ENCODE data around the gene ZNF76. TPM values are rescaled to one million over a fixed set of nuclear protein-coding genes. Genes with fewer than 3 reads are reported as not detected.

The ZNF76 gene
- total RNA-seq, 1 donor from 2014 or later, result 12.7 TPM

DNA sequence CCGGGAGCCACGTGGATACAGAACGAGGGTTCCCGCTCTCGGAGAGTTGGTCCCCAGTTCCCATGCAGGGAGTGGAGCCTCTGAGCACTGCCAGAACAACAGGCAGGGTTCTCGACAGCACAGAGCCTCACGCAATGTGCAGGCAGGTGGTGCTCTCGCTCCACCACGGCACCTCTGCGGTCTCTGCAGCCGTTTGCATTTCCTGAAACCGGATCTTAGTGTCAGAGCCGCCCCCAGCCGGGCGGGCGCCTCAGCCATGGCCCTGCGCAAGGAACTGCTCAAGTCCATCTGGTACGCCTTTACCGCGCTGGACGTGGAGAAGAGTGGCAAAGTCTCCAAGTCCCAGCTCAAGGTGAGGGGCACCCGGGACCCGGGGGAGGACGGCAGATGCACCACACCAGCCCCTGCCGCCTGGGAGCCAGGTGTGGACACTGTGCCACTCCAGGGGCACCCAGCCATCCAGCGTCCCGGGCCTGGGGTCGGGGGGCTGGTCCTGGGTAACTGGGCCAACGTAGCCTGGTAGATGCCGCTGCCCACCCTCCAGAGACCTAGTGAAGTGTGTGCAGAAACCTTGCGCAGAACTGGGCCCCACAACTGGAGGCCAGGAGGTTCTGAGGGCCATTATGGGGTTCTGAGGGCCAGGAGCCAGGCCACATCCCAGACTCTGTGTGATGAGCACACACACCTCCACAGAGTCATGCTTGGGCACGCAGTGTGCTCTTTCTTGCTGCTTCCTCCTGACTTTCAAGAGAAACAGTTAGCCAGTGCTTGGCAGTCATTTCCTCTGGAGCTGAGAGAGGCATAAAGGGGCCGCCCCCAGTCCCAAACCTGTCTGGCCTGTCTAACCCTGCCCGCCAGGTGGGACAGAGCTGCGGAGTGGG is 38.3 kb downstream of the ZNF76 start, which contains the start of gene DEF6:
DEF6 (plus strand) TSS at position 218 of the 881 bp plus-strand sequence; CDS start at position 257, 39 bp downstream.
- Mint-ChIP-seq H3K27me3 (ENCODE audit: low read depth, unreplicated experiment) (peaks cover 2% of the 10 kb centered on the region), H3K36me3 (ENCODE audit: low read depth, unreplicated experiment) (peaks cover 15% of the 10 kb centered on the region), H3K27ac (ENCODE audit: unreplicated experiment) (peak within 1 kb of the TSS; percentile 58), H3K4me1 (ENCODE audit: low read depth, unreplicated experiment) (peaks cover 4% of the 10 kb centered on the region), H3K4me3 (ENCODE audit: unreplicated experiment) (no peak within 1 kb of the TSS), H3K9me3 (ENCODE audit: unreplicated experiment) (no peaks in the 10 kb centered on the region)
- no peaks in the 10 kb centered on the region for H3K27me3 ChIP-seq (ENCODE audit: insufficient read depth, low read length)
- peak within 1 kb of the TSS; percentile 70 for H2AFZ ChIP-seq (ENCODE audit: low read depth, low read length)
- peak; percentile 57 for DNase-seq (ENCODE audit: low read depth)
- H3K4me2 ChIP-seq (ENCODE audit: low read length), result peak within 1 kb of the TSS; percentile 68
- no peaks in the 10 kb centered on the region for H3K36me3 ChIP-seq (ENCODE audit: insufficient read depth, low read length)
- no peaks in the 10 kb centered on the region for H4K20me1 ChIP-seq (ENCODE audit: insufficient read depth, low read length)
- H3K4me1 ChIP-seq (ENCODE audit: insufficient read depth, low read length), result peaks cover 12% of the 10 kb centered on the region
- no peaks in the 10 kb centered on the region for H3K79me2 ChIP-seq (ENCODE audit: insufficient read depth, low read length)
- H3K4me3 ChIP-seq (ENCODE audit: insufficient read depth, low read depth, low read length), result peak within 1 kb of the TSS; percentile 15
- H3K9me3 ChIP-seq (ENCODE audit: insufficient read depth, low read depth, low read length), result no peaks in the 10 kb centered on the region
- FAIRE-seq, result no peak
- no peak within 1 kb of the TSS for H3K27ac ChIP-seq (ENCODE audit: low read depth, low read length)
- TF ChIP-seq EZH2 (IDR thresholded peaks at IDR 0.05; ENCODE audit: insufficient read depth, low read length), result no peak
- TF ChIP-seq, protein P1, sequence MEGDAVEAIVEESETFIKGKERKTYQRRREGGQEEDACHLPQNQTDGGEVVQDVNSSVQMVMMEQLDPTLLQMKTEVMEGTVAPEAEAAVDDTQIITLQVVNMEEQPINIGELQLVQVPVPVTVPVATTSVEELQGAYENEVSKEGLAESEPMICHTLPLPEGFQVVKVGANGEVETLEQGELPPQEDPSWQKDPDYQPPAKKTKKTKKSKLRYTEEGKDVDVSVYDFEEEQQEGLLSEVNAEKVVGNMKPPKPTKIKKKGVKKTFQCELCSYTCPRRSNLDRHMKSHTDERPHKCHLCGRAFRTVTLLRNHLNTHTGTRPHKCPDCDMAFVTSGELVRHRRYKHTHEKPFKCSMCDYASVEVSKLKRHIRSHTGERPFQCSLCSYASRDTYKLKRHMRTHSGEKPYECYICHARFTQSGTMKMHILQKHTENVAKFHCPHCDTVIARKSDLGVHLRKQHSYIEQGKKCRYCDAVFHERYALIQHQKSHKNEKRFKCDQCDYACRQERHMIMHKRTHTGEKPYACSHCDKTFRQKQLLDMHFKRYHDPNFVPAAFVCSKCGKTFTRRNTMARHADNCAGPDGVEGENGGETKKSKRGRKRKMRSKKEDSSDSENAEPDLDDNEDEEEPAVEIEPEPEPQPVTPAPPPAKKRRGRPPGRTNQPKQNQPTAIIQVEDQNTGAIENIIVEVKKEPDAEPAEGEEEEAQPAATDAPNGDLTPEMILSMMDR (IDR thresholded peaks at IDR 0.05; ENCODE audit: insufficient read depth, low read depth, low read length), result peak; percentile 48
- peak within 1 kb of the TSS; percentile 45 for H3K9ac ChIP-seq (ENCODE audit: low read length)

DNA sequence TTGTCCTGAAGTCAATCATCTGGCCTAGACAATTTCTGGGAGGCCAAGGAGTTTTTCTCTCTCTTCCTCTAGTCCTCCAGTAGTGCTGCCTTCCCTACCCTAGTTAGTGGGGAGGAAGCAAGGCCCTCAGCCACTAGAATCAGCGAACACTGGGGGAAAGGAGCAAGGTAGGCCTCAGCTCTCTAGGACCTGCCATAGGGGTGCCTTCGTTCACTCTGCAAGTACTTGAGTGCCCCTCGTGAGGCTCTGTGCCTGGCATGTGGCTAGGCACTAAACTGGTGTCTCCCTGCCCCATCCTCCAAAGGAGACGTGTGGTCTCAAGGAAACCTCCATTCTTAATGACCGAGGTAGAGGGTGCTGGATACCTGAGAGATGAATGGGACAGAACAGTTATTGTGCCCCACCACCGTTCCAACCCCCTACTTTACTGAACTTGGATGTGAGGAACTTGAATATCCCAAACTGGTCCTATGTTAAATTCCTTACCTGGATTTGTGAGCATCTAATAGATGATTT is 39.1 kb downstream of the ZNF76 start:
- Mint-ChIP-seq H3K36me3 (ENCODE audit: low read depth, unreplicated experiment) (peaks cover 15% of the 10 kb centered on the region), H3K27ac (ENCODE audit: unreplicated experiment) (no peak overlapping the region), H3K4me3 (ENCODE audit: unreplicated experiment) (no peak overlapping the region), H3K9me3 (ENCODE audit: unreplicated experiment) (no peaks in the 10 kb centered on the region), H3K4me1 (ENCODE audit: low read depth, unreplicated experiment) (peaks cover 8% of the 10 kb centered on the region), H3K27me3 (ENCODE audit: low read depth, unreplicated experiment) (peaks cover 2% of the 10 kb centered on the region)
- H2AFZ ChIP-seq (ENCODE audit: low read depth, low read length), result no peak overlapping the region
- H3K9ac ChIP-seq (ENCODE audit: low read length), result no peak overlapping the region
- no peaks in the 10 kb centered on the region for H3K27me3 ChIP-seq (ENCODE audit: insufficient read depth, low read length)
- H3K79me2 ChIP-seq (ENCODE audit: insufficient read depth, low read length), result no peaks in the 10 kb centered on the region
- H3K4me2 ChIP-seq (ENCODE audit: low read length), result no peak overlapping the region
- H3K9me3 ChIP-seq (ENCODE audit: insufficient read depth, low read depth, low read length), result no peaks in the 10 kb centered on the region
- no peak overlapping the region for H3K27ac ChIP-seq (ENCODE audit: low read depth, low read length)
- peaks cover 12% of the 10 kb centered on the region for H3K4me1 ChIP-seq (ENCODE audit: insufficient read depth, low read length)
- TF ChIP-seq, protein P1 (IDR thresholded peaks at IDR 0.05; ENCODE audit: insufficient read depth, low read depth, low read length), result no peak
- FAIRE-seq (no peak), DNase-seq (ENCODE audit: low read depth) (no peak)
- no peaks in the 10 kb centered on the region for H3K36me3 ChIP-seq (ENCODE audit: insufficient read depth, low read length)
- H3K4me3 ChIP-seq (ENCODE audit: insufficient read depth, low read depth, low read length), result no peak overlapping the region
- no peaks in the 10 kb centered on the region for H4K20me1 ChIP-seq (ENCODE audit: insufficient read depth, low read length)
